Glomerular visceral epithelial cell (primary cell): Measurements from ENCODE around the gene FARP2.

ENCODE experiments used
- DNase-seq: peaks from one replicate; pipeline ENCODE4 v3.0.0-alpha.2; 2016; ENCODE audit errors: extremely low spot score

FARP2 gene

GRCh38 chr2:241532733-241533601, 176.9 kb downstream of the FARP2 start:
- peak; percentile 26 for DNase-seq

DNA sequence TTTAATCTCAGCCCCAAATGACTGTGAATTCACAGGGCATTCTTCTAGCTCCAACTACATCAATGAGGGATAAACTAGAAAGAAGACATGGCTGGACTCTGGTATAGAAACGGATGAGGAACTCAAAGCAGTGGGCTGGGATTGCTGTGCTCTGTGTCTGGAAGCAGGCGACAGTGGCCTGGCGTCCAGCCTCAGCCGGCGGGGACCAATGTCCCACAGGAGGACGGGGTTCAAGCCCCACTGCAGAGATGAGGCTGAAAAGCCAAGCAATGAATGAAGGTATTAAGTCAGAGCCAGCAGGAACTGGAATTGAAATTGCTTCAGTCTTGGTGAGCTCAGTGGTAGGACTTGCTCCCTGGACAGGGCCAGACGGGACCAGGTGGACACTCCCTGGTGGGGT, 178.2 kb downstream of the FARP2 start:
- DNase-seq = no peak

DNA sequence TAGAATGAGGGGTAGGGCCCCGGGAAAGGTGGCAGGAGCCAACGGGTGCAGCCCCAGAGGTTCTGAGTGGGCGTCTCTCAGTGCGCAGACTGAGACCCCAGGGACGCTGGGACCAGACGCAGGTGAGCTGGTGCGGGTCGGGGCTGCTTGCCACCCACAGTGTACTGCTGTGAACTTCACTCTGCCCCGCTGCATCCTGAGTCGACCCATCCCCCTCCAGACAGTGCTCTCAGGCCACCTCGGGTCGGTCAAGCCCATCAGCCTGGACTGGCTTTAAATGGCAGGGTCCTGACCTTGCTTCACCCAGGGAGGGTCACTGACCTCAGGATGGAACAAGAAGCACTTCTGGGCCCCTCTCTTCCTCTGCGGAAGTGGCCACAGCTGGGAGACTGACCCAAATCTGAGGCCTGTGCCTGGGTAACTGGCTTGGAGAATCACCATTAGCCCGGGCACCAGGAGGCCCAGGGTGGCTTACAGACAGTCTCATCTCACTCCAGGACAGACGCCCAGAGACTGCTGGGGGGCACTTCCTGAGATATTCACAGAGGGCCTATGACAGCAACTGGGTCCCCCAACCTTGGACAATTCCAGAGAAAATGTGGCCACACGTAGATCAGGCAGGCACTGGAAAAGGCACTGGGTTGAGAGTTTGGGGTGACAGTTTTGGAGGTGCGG, 178.8 kb downstream of the FARP2 start:
- no peak for DNase-seq

DNA sequence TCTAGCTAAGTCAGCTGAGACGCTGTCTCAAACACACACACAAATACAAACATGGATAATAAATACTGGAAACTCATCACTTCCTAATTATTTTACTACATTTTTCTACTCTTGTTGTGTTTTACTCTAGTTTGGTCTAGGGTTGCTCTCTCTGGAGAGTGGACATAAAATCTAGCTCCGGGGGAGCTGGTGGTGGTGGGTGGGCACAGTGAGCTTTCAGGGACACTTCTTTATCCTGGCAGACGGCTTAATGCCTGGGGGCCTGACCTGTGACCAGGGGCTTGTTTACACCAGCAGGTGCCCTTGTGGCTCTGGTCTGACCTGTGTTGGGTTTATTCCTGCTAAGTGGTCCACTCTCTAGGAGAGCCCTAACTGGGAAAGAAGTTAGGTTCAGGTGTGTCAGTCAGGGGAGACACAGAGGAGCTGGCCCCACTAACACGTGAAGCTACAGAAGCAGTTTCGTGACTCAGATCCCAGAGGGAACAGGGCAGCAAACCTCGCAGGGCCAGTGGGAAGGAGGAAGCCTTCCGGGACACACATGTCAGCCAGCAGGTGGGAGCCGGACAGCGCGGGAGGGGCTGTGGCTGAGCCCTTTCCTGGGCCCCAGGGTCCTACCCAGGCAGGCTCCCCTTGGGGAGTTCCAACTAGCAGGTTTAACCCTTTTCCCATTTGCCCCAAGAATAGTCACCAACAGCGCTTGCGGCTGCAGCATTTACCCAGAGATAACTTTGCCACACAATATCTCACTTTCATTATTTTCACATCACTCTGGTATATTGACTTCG, 180.0 kb downstream of the FARP2 start:
- no peak for DNase-seq

DNA sequence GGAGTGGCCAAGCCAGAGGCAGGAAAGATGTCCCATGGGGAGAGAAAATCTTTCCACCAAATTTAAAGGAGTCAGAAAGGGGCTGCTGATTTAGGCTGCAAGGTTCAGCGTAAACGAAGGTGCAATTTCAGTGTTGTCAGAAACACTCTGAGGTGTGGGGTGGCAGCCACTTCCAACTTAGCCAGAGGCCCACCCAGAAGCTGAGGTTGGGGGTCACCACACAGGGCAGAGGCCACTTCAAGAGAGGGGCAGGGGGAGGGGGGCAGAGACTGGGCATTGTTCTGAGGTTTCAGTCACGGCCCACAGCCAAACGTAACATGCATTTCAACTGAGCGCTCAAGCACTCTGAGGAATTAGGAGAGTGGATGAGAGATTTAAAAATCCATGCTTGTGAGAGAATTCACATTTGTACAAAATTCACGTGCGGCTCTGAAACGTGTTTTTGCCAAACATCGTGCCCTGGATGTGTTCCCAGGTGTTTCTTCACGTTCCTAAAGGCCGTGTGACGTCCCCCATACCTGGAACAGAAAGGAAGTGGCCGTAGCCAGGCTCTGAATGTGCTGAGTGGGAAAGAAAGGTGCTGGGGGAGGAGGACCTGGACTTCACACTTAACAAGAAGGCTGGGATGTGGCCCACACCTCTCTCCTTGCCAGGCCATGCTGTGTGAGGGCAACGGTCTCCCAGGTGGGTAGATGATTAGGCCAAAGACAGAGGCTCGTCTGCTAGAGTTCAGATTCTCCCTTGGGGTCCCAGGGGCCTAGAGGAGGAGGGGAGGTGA, 182.9 kb downstream of the FARP2 start:
- DNase-seq = no peak

DNA sequence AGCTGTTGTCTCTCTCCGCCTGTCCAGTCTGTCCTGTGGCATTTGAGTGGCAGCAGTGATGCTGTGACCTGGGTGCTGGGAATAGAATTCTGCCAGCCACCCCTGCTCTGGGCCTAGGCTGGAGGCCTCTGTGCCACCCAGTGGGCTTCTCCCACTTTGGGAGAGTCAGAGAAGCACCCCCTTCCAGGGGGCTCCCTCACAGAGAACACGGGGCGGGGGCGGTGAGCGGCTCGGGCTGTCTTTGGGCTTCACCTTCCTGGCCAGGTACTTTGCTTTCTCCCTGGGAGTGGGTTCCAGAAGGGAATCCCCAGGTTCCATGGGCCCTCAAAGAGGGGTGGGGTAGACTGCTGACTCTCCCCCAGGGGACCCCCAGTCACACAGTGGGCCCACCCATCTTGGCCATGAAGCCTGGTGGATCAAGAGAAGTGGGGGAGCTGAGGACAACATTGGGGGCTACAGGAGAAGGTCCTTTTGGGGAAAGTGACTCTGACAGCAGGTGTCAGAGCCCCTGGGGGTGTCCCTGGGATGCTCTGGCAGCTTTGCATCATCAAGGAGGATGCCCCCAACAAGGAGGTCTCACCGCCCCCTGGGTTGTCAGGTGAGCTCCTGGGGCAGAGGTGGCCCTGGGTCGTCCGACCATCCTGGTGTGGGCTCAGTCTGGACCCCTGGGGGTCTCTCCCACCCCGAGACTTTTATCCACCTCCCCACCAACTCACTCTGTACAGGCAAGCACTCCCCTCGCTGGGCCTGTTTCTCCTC, 183.7 kb downstream of the FARP2 start:
- DNase-seq = no peak

DNA sequence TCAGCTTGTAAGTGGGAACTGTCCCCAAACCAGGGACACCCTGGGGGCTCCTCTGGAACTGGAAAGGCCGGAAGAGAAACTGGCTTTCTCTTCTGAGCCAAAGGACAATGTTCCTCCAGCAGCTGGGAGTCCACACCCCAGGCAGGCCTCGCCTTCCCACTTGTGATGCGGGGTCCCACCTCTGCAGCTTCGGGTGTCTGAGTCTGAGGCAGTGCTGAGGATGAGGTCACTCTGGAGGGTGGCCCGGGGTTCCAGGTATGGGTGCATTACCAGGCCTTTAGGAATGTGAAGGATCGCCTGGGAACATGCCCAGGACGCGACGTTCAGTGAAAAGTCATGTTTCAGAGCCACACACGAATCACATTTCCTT, 184.3 kb downstream of the FARP2 start:
- DNase-seq = peak; percentile 59

- DNase-seq = peak; percentile 56
Observed at GRCh38 chr2:241540771-241541561, 184.9 kb downstream of the FARP2 start.

DNA sequence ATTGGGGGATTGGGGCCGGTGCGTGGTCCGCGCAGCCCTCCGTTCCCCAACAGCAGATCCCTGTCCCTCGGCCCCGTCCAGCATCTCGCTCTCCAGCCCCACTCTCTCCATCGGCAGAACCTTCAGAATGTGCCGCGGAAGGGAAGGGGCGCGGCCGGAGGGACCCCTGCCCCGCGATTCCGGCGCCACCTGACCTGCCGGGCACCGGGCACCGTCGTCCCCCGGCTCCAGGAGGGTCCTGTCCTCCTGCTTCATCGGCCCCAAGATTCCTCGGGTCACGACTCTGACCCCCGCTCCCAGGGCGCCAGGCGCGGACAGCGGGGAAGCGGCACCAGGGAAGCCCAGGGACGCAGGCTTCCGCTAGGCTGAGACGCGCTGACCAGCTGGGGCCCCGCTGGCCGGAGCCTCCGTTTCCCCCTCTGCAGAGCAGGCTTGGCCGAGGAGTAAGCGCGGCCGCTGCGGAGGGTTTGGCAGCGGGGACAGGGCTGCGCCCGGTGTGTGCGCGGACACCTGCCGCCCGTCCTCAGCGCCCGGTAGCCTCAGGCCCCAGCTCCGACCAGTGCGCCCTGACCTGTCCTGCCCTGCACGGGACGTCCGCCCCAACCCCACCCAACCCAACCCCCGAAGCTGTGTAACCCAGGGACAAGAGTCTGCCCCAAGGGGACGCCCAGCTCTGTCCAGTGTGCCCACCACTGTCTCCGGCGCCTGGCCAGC, 185.6 kb downstream of the FARP2 start:
- no peak for DNase-seq

DNA sequence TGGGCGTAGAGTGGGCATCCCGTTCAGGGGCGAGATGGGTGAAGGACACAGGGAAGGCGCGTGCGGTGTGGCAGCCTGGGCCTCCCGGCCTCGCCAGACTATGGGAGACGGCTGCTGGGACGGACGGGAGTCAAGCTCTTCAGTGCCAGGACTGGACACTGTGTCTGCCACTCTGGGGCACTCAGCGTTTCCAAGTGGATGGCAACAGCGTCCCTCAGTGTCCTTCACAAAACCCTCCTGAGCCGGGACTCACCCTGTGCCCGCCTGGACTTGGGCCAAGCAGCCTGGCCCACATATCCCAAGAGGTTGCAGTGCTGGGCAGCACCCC, 186.2 kb downstream of the FARP2 start:
- no peak for DNase-seq
